ENCODE data around the gene KIAA0408. TPM values are rescaled to one million over a fixed set of nuclear protein-coding genes. Genes with fewer than 3 reads are reported as not detected.
"Not testable (repeated sequence)": the region's sequence is repeated elsewhere in the genome, so short reads cannot be mapped to it uniquely, and the experiment has no call there.

KIAA0408 gene
- total and polyA plus RNA-seq, 4 donors = 0.07 to 0.28 TPM; not detected in 2

- no peak overlapping the region for H3K9ac ChIP-seq (ENCODE audit: low read depth in 1 of 2, low read length in 2 of 2)
- H3K4me3 ChIP-seq (ENCODE audit: low read depth in 1 of 3, low read length in 3 of 3) = no peak overlapping the region
- DNase-seq (ENCODE audit: low spot score) = no peak
- no peak for TF ChIP-seq MAX (IDR thresholded peaks at IDR 0.05)
- TF ChIP-seq RXRA (IDR thresholded peaks at IDR 0.05) = no peak
- no peak for TF ChIP-seq JUND (IDR thresholded peaks at IDR 0.05)
- TF ChIP-seq HNF4G (IDR thresholded peaks at IDR 0.05) = no peak
- TF ChIP-seq YY1 (IDR thresholded peaks at IDR 0.05) = no peak
- no peak for TF ChIP-seq ZBTB33 (IDR thresholded peaks at IDR 0.05)
- TF ChIP-seq FOXA1 (IDR thresholded peaks at IDR 0.05) = no peak
- TF ChIP-seq NR2F2 (IDR thresholded peaks at IDR 0.05) = no peak
- H3K4me1 ChIP-seq (ENCODE audit: control insufficient read depth in 4 of 4, insufficient read depth in 4 of 4, low read length in 3 of 4) = no peaks in the 10 kb centered on the region
- H3K27ac ChIP-seq (ENCODE audit: low read depth in 1 of 2, low read length in 2 of 2) = no peak overlapping the region
- WGBS = 85% methylated on average over 7 of the region's 7 CpGs
- no peaks in the 10 kb centered on the region for H3K36me3 ChIP-seq (ENCODE audit: control insufficient read depth in 4 of 4, insufficient read depth in 3 of 4, low read depth in 1 of 4, low read length in 3 of 4)
- no peaks in the 10 kb centered on the region for H3K27me3 ChIP-seq (ENCODE audit: control insufficient read depth in 4 of 4, insufficient read depth in 4 of 4, low read length in 3 of 4)
- no peaks in the 10 kb centered on the region for H3K9me3 ChIP-seq (ENCODE audit: control insufficient read depth in 4 of 4, low read length in 3 of 4)
These were observed 23.5 kb downstream of the KIAA0408 start for GRCh38 chr6:127435626-127436220.

GRCh38 chr6:127434651-127435050, 24.5 kb downstream of the KIAA0408 start:
- TF ChIP-seq MAX (IDR thresholded peaks at IDR 0.05) (no peak), JUND (IDR thresholded peaks at IDR 0.05) (no peak), SP1 (IDR thresholded peaks at IDR 0.05) (no peak), RXRA (IDR thresholded peaks at IDR 0.05) (no peak), FOXA1 (IDR thresholded peaks at IDR 0.05) (no peak), ATF3 (IDR thresholded peaks at IDR 0.05) (no peak), HNF4A (conservative IDR thresholded peaks at IDR 0.05) (no peak), ZBTB33 (IDR thresholded peaks at IDR 0.05) (no peak), HNF4G (IDR thresholded peaks at IDR 0.05) (no peak), FOXA2 (IDR thresholded peaks at IDR 0.05) (no peak), EGR1 (IDR thresholded peaks at IDR 0.05; ENCODE audit: low read depth in 2 of 2) (no peak)

GRCh38 chr6:127428562-127428961, 30.6 kb downstream of the KIAA0408 start:
- not testable (repeated sequence) for H3K9ac ChIP-seq (ENCODE audit: low read depth in 1 of 2, low read length in 2 of 2); H3K9me3 ChIP-seq (ENCODE audit: control insufficient read depth in 4 of 4, low read length in 3 of 4); H3K4me3 ChIP-seq (ENCODE audit: low read depth in 1 of 3, low read length in 3 of 3); H3K27ac ChIP-seq (ENCODE audit: low read depth in 1 of 2, low read length in 2 of 2); H3K27me3 ChIP-seq (ENCODE audit: control insufficient read depth in 4 of 4, insufficient read depth in 4 of 4, low read length in 3 of 4); H3K4me1 ChIP-seq (ENCODE audit: control insufficient read depth in 4 of 4, insufficient read depth in 4 of 4, low read length in 3 of 4); H3K36me3 ChIP-seq (ENCODE audit: control insufficient read depth in 4 of 4, insufficient read depth in 3 of 4, low read depth in 1 of 4, low read length in 3 of 4); DNase-seq (ENCODE audit: low spot score)
- WGBS = 84% methylated on average over 9 of the region's 9 CpGs

More at GRCh38 chr6:127434651-127435050, 24.5 kb downstream of the KIAA0408 start:
- no peaks in the 10 kb centered on the region for H3K36me3 ChIP-seq (ENCODE audit: control insufficient read depth in 4 of 4, insufficient read depth in 3 of 4, low read depth in 1 of 4, low read length in 3 of 4)
- no peak overlapping the region for H3K9ac ChIP-seq (ENCODE audit: low read depth in 1 of 2, low read length in 2 of 2)
- H3K9me3 ChIP-seq (ENCODE audit: control insufficient read depth in 4 of 4, low read length in 3 of 4) = no peaks in the 10 kb centered on the region
- no peak overlapping the region for H3K4me3 ChIP-seq (ENCODE audit: low read depth in 1 of 3, low read length in 3 of 3)
- DNase-seq (ENCODE audit: low spot score) = no peak
- H3K27ac ChIP-seq (ENCODE audit: low read depth in 1 of 2, low read length in 2 of 2) = no peak overlapping the region
- H3K27me3 ChIP-seq (ENCODE audit: control insufficient read depth in 4 of 4, insufficient read depth in 4 of 4, low read length in 3 of 4) = no peaks in the 10 kb centered on the region
- H3K4me1 ChIP-seq (ENCODE audit: control insufficient read depth in 4 of 4, insufficient read depth in 4 of 4, low read length in 3 of 4) = no peaks in the 10 kb centered on the region
